ENCODE measurements around the gene GRB7.
"Not testable (repeated sequence)": the region's sequence is repeated elsewhere in the genome, so short reads cannot be mapped to it uniquely, and the experiment has no call there.

GRB7 gene

DNA sequence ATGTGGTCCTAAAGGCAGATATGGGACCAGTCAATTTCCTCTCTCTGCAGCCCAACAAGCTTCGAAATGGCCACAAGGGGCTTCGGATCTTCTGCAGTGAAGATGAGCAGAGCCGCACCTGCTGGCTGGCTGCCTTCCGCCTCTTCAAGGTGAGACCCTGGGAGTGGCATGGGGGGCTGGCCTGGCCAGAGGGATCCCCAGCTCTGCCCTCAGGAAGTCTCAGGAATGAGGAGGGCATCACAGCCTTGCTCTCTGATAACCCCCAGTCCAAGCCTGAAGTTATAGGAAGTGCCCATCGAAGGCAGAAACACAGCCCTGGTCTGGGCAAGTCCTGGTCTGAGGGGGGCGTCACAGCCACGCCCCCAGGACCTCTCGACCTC is 7.1 kb downstream of the GRB7 start:
- Histone ChIP-seq H2AFZ (ENCODE audit: low read length, unreplicated experiment) (no peak overlapping the region), H3K4me1 (ENCODE audit: control insufficient read depth, insufficient read depth, low read length, unreplicated experiment) (peaks cover 17% of the 10 kb centered on the region), H3K36me3 (ENCODE audit: insufficient read depth, low read length) (no peaks in the 10 kb centered on the region), H3K4me3 (ENCODE audit: low read depth, low read length) (no peak overlapping the region), H3K27me3 (ENCODE audit: insufficient read depth, low read length) (no peaks in the 10 kb centered on the region), H3K27ac (ENCODE audit: low read depth, low read length) (no peak overlapping the region), H3K79me2 (ENCODE audit: control insufficient read depth, insufficient read depth, low read length, unreplicated experiment) (no peaks in the 10 kb centered on the region)

GRCh38 chr17:39745335-39746144 is 7.8 kb downstream of the GRB7 start:
- no peaks in the 10 kb centered on the region for H3K36me3 ChIP-seq (ENCODE audit: insufficient read depth, low read length)
- no peak overlapping the region for H3K27ac ChIP-seq (ENCODE audit: low read depth, low read length)
- no peaks in the 10 kb centered on the region for H3K27me3 ChIP-seq (ENCODE audit: insufficient read depth, low read length)
- no peak overlapping the region for H2AFZ ChIP-seq (ENCODE audit: low read length, unreplicated experiment)
- peaks cover 15% of the 10 kb centered on the region for H3K4me1 ChIP-seq (ENCODE audit: control insufficient read depth, insufficient read depth, low read length, unreplicated experiment)
- H3K79me2 ChIP-seq (ENCODE audit: control insufficient read depth, insufficient read depth, low read length, unreplicated experiment): no peaks in the 10 kb centered on the region
- no peak overlapping the region for H3K4me3 ChIP-seq (ENCODE audit: low read depth, low read length)

GRCh38 chr17:39746145-39746461 is 8.4 kb downstream of the GRB7 start:
- Histone ChIP-seq H3K4me1 (ENCODE audit: control insufficient read depth, insufficient read depth, low read length, unreplicated experiment) (peaks cover 13% of the 10 kb centered on the region), H3K36me3 (ENCODE audit: insufficient read depth, low read length) (no peaks in the 10 kb centered on the region), H3K4me3 (ENCODE audit: low read depth, low read length) (no peak overlapping the region), H3K27ac (ENCODE audit: low read depth, low read length) (no peak overlapping the region), H2AFZ (ENCODE audit: low read length, unreplicated experiment) (no peak overlapping the region), H3K79me2 (ENCODE audit: control insufficient read depth, insufficient read depth, low read length, unreplicated experiment) (no peaks in the 10 kb centered on the region), H3K27me3 (ENCODE audit: insufficient read depth, low read length) (no peaks in the 10 kb centered on the region)

- H3K4me1 ChIP-seq (ENCODE audit: control insufficient read depth, insufficient read depth, low read length, unreplicated experiment): peaks cover 11% of the 10 kb centered on the region
- no peaks in the 10 kb centered on the region for H3K27me3 ChIP-seq (ENCODE audit: insufficient read depth, low read length)
- no peaks in the 10 kb centered on the region for H3K36me3 ChIP-seq (ENCODE audit: insufficient read depth, low read length)
- H3K79me2 ChIP-seq (ENCODE audit: control insufficient read depth, insufficient read depth, low read length, unreplicated experiment): no peaks in the 10 kb centered on the region
- no peak overlapping the region for H2AFZ ChIP-seq (ENCODE audit: low read length, unreplicated experiment)
- no peak overlapping the region for H3K27ac ChIP-seq (ENCODE audit: low read depth, low read length)
- no peak overlapping the region for H3K4me3 ChIP-seq (ENCODE audit: low read depth, low read length)
Observed at GRCh38 chr17:39747745-39748144, 10.0 kb downstream of the GRB7 start.

- not testable (repeated sequence) for H3K4me3 ChIP-seq (ENCODE audit: low read depth, low read length); H3K36me3 ChIP-seq (ENCODE audit: insufficient read depth, low read length); H2AFZ ChIP-seq (ENCODE audit: low read length, unreplicated experiment); H3K27me3 ChIP-seq (ENCODE audit: insufficient read depth, low read length); H3K79me2 ChIP-seq (ENCODE audit: control insufficient read depth, insufficient read depth, low read length, unreplicated experiment); H3K27ac ChIP-seq (ENCODE audit: low read depth, low read length)
- H3K4me1 ChIP-seq (ENCODE audit: control insufficient read depth, insufficient read depth, low read length, unreplicated experiment): peaks cover 15% of the 10 kb centered on the region
Observed at GRCh38 chr17:39748444-39749034, 10.8 kb downstream of the GRB7 start.

DNA sequence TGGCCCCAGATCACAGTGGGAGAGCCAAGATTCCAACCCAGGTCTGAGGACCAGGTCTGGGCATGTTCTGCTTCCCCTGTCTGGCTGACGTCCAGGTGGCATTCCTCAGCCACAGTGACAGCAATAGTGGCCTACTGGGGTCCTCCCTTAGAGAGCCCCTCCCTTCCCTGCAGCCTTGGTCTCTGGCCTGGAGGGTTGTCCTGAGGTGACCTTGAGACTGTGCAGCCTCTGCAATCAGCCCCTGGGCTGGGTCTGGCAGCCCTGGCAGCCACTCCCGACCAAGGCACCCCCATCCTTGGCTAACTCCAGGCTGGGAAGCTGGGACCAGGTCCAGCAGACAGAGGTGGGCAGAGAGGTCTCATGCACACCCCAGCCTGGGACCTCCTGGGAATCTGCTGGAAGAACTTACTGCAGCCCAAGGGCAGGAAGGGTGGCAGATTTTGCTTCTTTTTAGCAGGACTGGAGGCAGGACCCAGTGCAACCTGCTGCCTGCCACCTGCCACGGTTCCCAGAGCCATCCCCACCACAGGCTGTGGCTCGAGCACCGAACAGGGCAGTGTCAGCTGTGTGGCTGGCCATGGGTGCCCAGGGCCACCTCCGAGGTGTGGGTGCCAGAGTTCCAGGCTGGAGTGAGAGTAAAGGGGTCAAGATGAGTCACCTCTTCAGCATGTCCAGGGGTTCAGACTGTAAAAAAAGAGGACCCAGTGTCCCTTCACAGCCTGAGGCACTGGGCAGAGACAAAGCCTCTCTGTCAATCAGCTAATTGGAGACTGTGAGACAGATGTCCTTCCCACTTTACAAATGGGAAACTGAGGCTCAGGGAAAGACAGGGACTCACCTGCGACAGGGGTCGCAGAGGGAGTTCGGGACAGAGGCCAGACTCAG is 12.6 kb downstream of the GRB7 start:
- Histone ChIP-seq H3K4me3 (ENCODE audit: low read depth, low read length) (no peak overlapping the region), H2AFZ (ENCODE audit: low read length, unreplicated experiment) (no peak overlapping the region), H3K36me3 (ENCODE audit: insufficient read depth, low read length) (no peaks in the 10 kb centered on the region), H3K27me3 (ENCODE audit: insufficient read depth, low read length) (no peaks in the 10 kb centered on the region), H3K79me2 (ENCODE audit: control insufficient read depth, insufficient read depth, low read length, unreplicated experiment) (no peaks in the 10 kb centered on the region), H3K27ac (ENCODE audit: low read depth, low read length) (no peak overlapping the region), H3K4me1 (ENCODE audit: control insufficient read depth, insufficient read depth, low read length, unreplicated experiment) (peaks cover 19% of the 10 kb centered on the region)

- Histone ChIP-seq H3K27ac (ENCODE audit: low read depth, low read length) (no peak overlapping the region), H3K4me3 (ENCODE audit: low read depth, low read length) (no peak overlapping the region), H3K79me2 (ENCODE audit: control insufficient read depth, insufficient read depth, low read length, unreplicated experiment) (no peaks in the 10 kb centered on the region), H3K4me1 (ENCODE audit: control insufficient read depth, insufficient read depth, low read length, unreplicated experiment) (peaks cover 21% of the 10 kb centered on the region), H3K36me3 (ENCODE audit: insufficient read depth, low read length) (no peaks in the 10 kb centered on the region), H2AFZ (ENCODE audit: low read length, unreplicated experiment) (no peak overlapping the region), H3K27me3 (ENCODE audit: insufficient read depth, low read length) (no peaks in the 10 kb centered on the region)
Observed at GRCh38 chr17:39751016-39751543, 13.3 kb downstream of the GRB7 start.

DNA sequence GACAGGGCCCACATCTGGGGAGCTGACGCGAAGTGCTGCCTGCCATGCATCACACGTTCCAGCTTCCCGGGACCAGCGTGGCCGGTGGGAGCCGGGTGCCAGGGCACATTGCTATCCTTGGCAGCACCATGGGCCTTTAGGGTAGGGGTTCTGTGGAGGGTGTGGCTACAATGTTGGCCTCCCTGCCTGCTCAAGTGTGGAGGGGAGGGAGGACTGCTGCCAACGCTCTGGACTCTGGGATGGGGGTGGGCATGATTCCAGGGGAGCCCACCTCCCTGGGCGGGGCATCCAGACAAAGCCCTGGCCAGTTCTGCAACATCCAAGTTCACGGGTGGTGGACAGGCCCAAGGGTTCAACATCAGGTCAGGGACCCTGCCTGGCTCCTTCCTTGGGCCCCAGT is 13.9 kb downstream of the GRB7 start:
- H3K36me3 ChIP-seq (ENCODE audit: insufficient read depth, low read length): no peaks in the 10 kb centered on the region
- H3K27ac ChIP-seq (ENCODE audit: low read depth, low read length): no peak overlapping the region
- no peak overlapping the region for H2AFZ ChIP-seq (ENCODE audit: low read length, unreplicated experiment)
- no peaks in the 10 kb centered on the region for H3K27me3 ChIP-seq (ENCODE audit: insufficient read depth, low read length)
- H3K79me2 ChIP-seq (ENCODE audit: control insufficient read depth, insufficient read depth, low read length, unreplicated experiment): no peaks in the 10 kb centered on the region
- H3K4me3 ChIP-seq (ENCODE audit: low read depth, low read length): no peak overlapping the region
- H3K4me1 ChIP-seq (ENCODE audit: control insufficient read depth, insufficient read depth, low read length, unreplicated experiment): peaks cover 21% of the 10 kb centered on the region

- Histone ChIP-seq H3K36me3 (ENCODE audit: insufficient read depth, low read length) (no peaks in the 10 kb centered on the region), H2AFZ (ENCODE audit: low read length, unreplicated experiment) (no peak overlapping the region), H3K27me3 (ENCODE audit: insufficient read depth, low read length) (no peaks in the 10 kb centered on the region), H3K4me1 (ENCODE audit: control insufficient read depth, insufficient read depth, low read length, unreplicated experiment) (peaks cover 21% of the 10 kb centered on the region), H3K4me3 (ENCODE audit: low read depth, low read length) (no peak overlapping the region), H3K27ac (ENCODE audit: low read depth, low read length) (no peak overlapping the region), H3K79me2 (ENCODE audit: control insufficient read depth, insufficient read depth, low read length, unreplicated experiment) (no peaks in the 10 kb centered on the region)
Observed at GRCh38 chr17:39752241-39752881, 14.6 kb downstream of the GRB7 start.

DNA sequence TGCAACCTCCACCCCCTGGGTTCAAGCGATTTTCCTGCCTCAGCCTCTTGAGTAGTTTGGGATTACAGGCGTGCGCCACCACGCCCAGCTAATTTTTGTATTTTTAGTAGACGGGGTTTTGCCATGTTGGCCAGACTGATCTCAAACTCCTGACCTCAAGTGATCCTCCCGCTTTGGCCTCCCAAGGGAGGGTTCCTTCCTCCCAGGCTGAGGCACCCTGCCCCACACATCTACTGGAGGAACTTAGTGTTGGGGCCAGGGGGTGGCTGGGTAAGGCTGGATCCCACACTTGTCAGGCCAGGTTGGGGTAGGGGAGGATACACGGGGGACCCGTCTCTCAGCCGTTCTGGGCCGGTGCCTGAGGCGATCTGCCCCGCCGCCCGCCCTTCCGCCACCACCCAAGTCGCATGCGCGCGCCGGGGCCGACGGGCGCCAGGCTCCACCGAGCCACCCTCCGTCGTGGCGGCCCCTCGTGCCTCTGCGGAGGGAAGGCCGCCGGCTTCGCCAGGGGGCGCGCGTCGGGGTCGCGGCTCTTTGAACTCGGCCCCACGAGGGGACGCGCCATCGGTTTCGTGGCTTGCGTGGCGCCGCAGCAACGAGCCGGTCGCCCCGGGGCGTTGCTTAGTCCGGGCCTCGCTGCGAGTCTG is 15.9 kb downstream of the GRB7 start:
- H3K4me1 ChIP-seq (ENCODE audit: control insufficient read depth, insufficient read depth, low read length, unreplicated experiment): peaks cover 21% of the 10 kb centered on the region
- no peaks in the 10 kb centered on the region for H3K79me2 ChIP-seq (ENCODE audit: control insufficient read depth, insufficient read depth, low read length, unreplicated experiment)
- H3K27me3 ChIP-seq (ENCODE audit: insufficient read depth, low read length): no peaks in the 10 kb centered on the region; the same call in 1 of the 2 replicates
- no peaks in the 10 kb centered on the region for H3K36me3 ChIP-seq (ENCODE audit: insufficient read depth, low read length)
- peak overlapping the region; percentile 78 for H2AFZ ChIP-seq (ENCODE audit: low read length, unreplicated experiment)
- H3K27ac ChIP-seq (ENCODE audit: low read depth, low read length): peak overlapping the region; percentile 38; the same call in 1 of the 2 replicates
- H3K4me3 ChIP-seq (ENCODE audit: low read depth, low read length): peak overlapping the region; percentile 81

Data from ACC112 (cell line).